ENCODE measurements around the gene PRCP. TPM values are rescaled to one million over a fixed set of nuclear protein-coding genes. Genes with fewer than 3 reads are reported as not detected.

Gene PRCP
- total and polyA plus RNA-seq, 8 donors: 7.9 to 37.8 (median 21.2) TPM

DNA sequence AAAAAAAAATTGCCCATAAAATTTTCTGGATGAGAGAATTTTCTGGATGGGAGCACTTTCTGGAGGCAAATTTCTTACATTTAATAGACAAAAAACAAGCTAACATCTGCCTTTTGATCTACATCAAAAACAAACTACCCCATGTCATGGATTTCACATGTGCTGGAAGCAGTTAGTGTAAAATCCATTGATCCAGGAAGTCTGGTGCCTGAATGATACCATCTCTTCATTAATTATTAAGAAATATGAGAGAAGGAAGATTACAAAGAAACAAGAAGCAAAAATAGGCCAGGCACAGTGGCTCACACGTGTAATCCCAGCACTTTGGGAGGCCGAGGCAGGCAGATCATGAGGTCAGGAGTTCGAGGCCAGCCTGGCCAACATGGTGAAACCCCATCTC is 113.4 kb downstream of the PRCP start:
- DNase-seq: no peak
- no peak for TF ChIP-seq CTCF (IDR thresholded peaks at IDR 0.05)
- no peaks in the 10 kb centered on the region for H3K4me1 ChIP-seq
- H3K27ac ChIP-seq: no peak overlapping the region
- H3K4me3 ChIP-seq: no peak overlapping the region
- no peak for FAIRE-seq
- no peaks in the 10 kb centered on the region for H3K9me3 ChIP-seq
- no peaks in the 10 kb centered on the region for H3K36me3 ChIP-seq
- no peak for ATAC-seq
- intact Hi-C loops (cut with DNase I): no loop called here
- H3K27me3 ChIP-seq: no peaks in the 10 kb centered on the region
- WGBS, 2 donors: 76 to 81% methylated on average over 3 of the region's 3 CpGs

- Histone ChIP-seq H3K4me1 (no peaks in the 10 kb centered on the region), H3K4me3 (no peak overlapping the region), H3K27me3 (no peaks in the 10 kb centered on the region), H3K36me3 (no peaks in the 10 kb centered on the region), H3K9me3 (no peaks in the 10 kb centered on the region), H3K27ac (no peak overlapping the region)
- DNase-seq: no peak
- TF ChIP-seq CTCF (IDR thresholded peaks at IDR 0.05): no peak
- no peak for FAIRE-seq
- ATAC-seq: no peak
- intact Hi-C loops (cut with DNase I): no loop called here
- WGBS, 2 donors: 90 to 94% methylated on average over 2 of the region's 2 CpGs
Measured at GRCh38 chr11:82786001-82786400, 114.2 kb downstream of the PRCP start.

DNA sequence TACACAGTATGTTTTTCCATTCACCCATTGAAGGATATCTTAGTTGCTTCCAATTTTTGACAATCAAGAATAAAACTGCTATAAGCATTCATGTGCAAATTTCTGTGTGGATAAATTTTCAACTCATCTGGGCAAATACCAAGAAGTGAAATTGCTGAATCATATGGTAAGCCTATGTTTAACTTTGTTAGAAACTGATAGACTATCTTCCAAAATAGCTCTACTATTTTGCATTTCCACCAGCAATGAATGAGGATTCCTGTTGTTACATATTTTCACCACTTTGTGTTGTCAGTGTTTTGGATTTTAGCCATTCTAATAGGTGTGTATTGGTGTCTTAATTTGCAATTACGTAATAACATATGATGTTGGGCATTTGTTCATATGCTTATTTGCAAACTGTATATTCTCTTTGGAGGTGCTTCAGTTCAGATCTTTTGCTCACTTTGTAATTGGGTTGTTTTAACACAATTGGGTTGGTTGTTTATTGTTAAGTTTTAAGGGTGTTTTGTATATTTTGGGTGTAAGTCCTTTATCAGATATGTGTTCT is 117.3 kb downstream of the PRCP start:
- no peak for FAIRE-seq
- 74 to 81% methylated on average over 1 of the region's 1 CpG for WGBS, 2 donors
- H3K4me1 ChIP-seq: no peaks in the 10 kb centered on the region
- no peak overlapping the region for H3K4me3 ChIP-seq
- intact Hi-C loops (cut with DNase I): no loop called here
- no peak for TF ChIP-seq CTCF (IDR thresholded peaks at IDR 0.05)
- H3K36me3 ChIP-seq: no peaks in the 10 kb centered on the region
- ATAC-seq: no peak
- H3K27me3 ChIP-seq: no peaks in the 10 kb centered on the region
- no peak overlapping the region for H3K27ac ChIP-seq
- no peaks in the 10 kb centered on the region for H3K9me3 ChIP-seq
- no peak for DNase-seq

- intact Hi-C loops (cut with DNase I): no loop called here
- ATAC-seq: no peak
- no peak overlapping the region for H3K27ac ChIP-seq
- H3K4me3 ChIP-seq: no peak overlapping the region
- H3K36me3 ChIP-seq: no peaks in the 10 kb centered on the region
- H3K4me1 ChIP-seq: no peaks in the 10 kb centered on the region
- no peaks in the 10 kb centered on the region for H3K9me3 ChIP-seq
- no peak for DNase-seq
- no peak for TF ChIP-seq CTCF (IDR thresholded peaks at IDR 0.05)
- WGBS, 2 donors: 85 to 96% methylated on average over 1 of the region's 1 CpG
- no peaks in the 10 kb centered on the region for H3K27me3 ChIP-seq
- FAIRE-seq: no peak
Measured at GRCh38 chr11:82778776-82779175, 121.5 kb downstream of the PRCP start.

DNA sequence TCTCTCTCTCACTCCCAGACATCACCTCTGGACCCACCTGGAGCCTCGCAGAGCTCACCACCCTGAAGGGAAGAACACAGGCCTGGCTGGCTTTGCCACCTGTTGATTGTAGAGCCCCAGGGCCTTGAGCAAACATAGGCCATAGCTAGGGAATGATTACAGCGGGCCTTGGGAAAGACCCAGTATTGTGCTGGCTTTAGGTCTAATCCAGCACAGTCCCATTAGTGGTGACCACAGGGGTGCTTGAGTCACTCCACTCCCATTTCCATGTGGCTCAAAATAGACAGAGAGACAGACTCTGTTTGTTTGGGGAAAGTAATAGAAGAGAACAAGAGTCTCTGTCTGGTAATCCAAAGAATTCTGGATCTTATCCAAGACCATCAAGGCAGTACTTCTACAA is 123.9 kb downstream of the PRCP start:
- H3K36me3 ChIP-seq: no peaks in the 10 kb centered on the region
- no peaks in the 10 kb centered on the region for H3K4me1 ChIP-seq
- H3K4me3 ChIP-seq: no peak overlapping the region
- H3K9me3 ChIP-seq: no peaks in the 10 kb centered on the region
- ATAC-seq: no peak
- 69 to 77% methylated on average over 2 of the region's 2 CpGs for WGBS, 2 donors
- intact Hi-C loops (cut with DNase I): no loop called here
- no peaks in the 10 kb centered on the region for H3K27me3 ChIP-seq
- no peak overlapping the region for H3K27ac ChIP-seq
- DNase-seq: no peak
- no peak for TF ChIP-seq CTCF (IDR thresholded peaks at IDR 0.05)
- no peak for FAIRE-seq

Data from pancreas (tissue), 10 donors.